22Rv1 (cell line): Measurements from ENCODE around the gene MRPL58.

Source experiments
- H3K27ac ChIP-seq: fragments of 450-650 bp; 2 replicates; pipeline ENCODE4 v1.5.1; 2017
- CTCF ChIP-seq: fragments of 450-650 bp; IDR thresholded peaks from 2 replicates; pipeline ENCODE4 v1.5.1; 2017; ENCODE audit warnings: mild to moderate bottlenecking
- ZFX ChIP-seq: fragments of 450-650 bp; IDR thresholded peaks from 2 replicates; pipeline ENCODE4 v1.6.1; 2017; ENCODE audit warnings: antibody characterized with exemption, borderline replicate concordance

The MRPL58 gene

GRCh38 chr17:75009139-75009724 lies 3.2 kb upstream of the MRPL58 start:
- peak overlapping the region; percentile 98 for H3K27ac ChIP-seq
- TF ChIP-seq CTCF (no peak), ZFX (no peak)

GRCh38 chr17:75010683-75011400 lies 1.6 kb upstream of the MRPL58 start:
- peak overlapping the region; percentile 98 for H3K27ac ChIP-seq
- TF ChIP-seq ZFX (no peak), CTCF (0 out of 2 replicates have a peak, but pooled peaks have one; percentile 11)

GRCh38 chr17:75011401-75012095 lies 922 bp upstream of the MRPL58 start:
- TF ChIP-seq CTCF (no peak), ZFX (no peak)
- peak overlapping the region; percentile 98 for H3K27ac ChIP-seq

GRCh38 chr17:75012096-75012345 lies 449 bp upstream of the MRPL58 start:
- TF ChIP-seq ZFX (no peak), CTCF (no peak)
- H3K27ac ChIP-seq: peak overlapping the region; percentile 98

GRCh38 chr17:75013092-75013559 lies 656 bp downstream of the MRPL58 start:
- TF ChIP-seq CTCF (no peak), ZFX (no peak)

GRCh38 chr17:75019146-75019545 lies 6.7 kb downstream of the MRPL58 start:
- H3K27ac ChIP-seq: no peak overlapping the region
- TF ChIP-seq ZFX (no peak), CTCF (no peak)

More at GRCh38 chr17:75013092-75013559, 656 bp downstream of the MRPL58 start:
- peak overlapping the region; percentile 98 for H3K27ac ChIP-seq

- TF ChIP-seq CTCF: no peak
- no peak for TF ChIP-seq ZFX
- H3K27ac ChIP-seq: no peak overlapping the region
Observed at GRCh38 chr17:75019710-75020109, 7.2 kb downstream of the MRPL58 start.
